GM12873 (cell line): ENCODE results near the gene RPS23.

Source experiments
- TF ChIP-seq, protein P1 (sequence below): IDR thresholded peaks from 2 replicates; pipeline ENCODE4 v1.5.1; 2012; ENCODE audit warnings: low read depth, mild to moderate bottlenecking, moderate library complexity, low read length, control low read depth; ENCODE audit not compliant: insufficient read depth; ENCODE audit errors: missing control alignments

Gene RPS23

GRCh38 chr5:82277987-82278710 lies at the start of gene RPS23:
Gene RPS23 (minus strand): TSS chr5:82278354. CDS start chr5:82278323, 31 bp downstream.
- TF ChIP-seq, protein P1, sequence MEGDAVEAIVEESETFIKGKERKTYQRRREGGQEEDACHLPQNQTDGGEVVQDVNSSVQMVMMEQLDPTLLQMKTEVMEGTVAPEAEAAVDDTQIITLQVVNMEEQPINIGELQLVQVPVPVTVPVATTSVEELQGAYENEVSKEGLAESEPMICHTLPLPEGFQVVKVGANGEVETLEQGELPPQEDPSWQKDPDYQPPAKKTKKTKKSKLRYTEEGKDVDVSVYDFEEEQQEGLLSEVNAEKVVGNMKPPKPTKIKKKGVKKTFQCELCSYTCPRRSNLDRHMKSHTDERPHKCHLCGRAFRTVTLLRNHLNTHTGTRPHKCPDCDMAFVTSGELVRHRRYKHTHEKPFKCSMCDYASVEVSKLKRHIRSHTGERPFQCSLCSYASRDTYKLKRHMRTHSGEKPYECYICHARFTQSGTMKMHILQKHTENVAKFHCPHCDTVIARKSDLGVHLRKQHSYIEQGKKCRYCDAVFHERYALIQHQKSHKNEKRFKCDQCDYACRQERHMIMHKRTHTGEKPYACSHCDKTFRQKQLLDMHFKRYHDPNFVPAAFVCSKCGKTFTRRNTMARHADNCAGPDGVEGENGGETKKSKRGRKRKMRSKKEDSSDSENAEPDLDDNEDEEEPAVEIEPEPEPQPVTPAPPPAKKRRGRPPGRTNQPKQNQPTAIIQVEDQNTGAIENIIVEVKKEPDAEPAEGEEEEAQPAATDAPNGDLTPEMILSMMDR: no peak

DNA sequence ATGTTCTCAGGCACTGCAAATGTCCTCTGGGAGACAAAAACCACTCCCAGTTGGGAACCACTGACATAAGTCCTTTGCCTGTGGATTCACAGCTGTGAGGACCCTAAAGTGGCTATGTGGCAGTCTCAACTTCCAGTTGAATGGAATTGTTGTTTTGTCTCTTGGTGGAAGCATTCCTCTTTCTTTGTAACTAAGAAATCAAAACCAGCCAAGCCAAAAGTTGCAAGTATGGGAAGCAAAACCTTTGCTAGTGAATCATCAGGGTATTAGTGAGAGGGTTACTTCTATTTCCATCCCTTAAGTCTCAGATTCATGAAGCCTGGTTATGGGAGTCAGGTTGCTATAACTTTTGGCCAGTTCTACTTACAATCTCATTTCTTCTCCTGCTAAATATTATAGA lies 49.8 kb upstream of the RPS23 start:
- TF ChIP-seq, protein P1: no peak

DNA sequence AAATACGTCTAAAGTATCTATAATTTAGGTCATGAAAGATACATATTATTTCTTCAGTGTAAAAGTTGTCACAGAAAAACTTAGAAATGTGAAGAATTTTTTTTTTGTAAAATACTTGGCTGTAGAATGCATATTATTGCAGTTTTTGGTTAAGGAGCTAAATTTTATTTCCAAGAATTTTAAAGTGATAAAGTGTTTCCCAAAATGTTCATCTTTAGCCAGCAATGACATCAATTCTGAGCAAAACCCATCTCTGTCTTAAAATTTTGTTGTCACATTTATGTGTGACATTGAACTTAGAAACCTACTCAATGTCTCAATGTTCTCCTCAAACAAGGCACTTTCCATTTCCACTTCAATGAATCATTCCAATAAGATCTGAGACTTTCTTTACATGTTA lies 47.8 kb upstream of the RPS23 start:
- TF ChIP-seq, protein P1: no peak

DNA sequence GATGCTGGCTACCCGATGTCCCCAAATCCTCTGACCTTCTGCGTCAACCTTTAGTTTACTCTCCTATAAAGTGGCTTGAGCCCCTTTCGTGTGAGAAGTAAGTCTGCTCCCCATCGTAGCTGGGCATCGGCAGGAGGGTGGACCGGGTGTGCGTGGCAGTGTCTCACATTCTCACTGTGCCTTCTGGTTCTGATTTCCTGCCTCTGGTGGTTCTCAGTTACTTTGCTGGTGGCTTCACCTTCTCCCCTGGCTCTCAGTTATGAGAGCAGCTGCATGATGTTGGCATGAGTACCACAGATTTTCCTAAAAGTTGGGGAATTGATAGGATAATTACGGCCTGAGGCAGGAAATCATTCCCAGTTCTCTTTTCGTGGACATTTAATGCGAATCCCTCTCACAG lies 47.0 kb upstream of the RPS23 start:
- TF ChIP-seq, protein P1: no peak

DNA sequence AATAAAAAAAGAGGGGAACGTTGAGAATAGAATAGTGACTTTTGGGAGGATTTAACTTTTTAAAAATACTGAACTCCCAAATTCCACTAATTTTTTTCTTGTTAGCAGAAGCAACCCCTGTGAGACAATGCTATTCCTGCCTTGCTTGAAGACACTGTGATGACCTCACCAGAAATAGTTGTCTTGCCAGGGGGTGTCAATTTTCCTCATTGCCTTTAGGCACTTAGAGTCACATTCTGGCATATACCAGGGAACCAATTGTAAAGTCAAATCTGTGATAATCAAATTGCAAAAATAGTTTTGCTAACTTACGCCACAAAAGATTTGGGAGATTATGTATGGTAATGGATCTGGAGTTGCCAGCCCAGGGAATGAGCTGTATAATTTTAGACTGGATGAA lies 42.8 kb upstream of the RPS23 start:
- TF ChIP-seq, protein P1: no peak

DNA sequence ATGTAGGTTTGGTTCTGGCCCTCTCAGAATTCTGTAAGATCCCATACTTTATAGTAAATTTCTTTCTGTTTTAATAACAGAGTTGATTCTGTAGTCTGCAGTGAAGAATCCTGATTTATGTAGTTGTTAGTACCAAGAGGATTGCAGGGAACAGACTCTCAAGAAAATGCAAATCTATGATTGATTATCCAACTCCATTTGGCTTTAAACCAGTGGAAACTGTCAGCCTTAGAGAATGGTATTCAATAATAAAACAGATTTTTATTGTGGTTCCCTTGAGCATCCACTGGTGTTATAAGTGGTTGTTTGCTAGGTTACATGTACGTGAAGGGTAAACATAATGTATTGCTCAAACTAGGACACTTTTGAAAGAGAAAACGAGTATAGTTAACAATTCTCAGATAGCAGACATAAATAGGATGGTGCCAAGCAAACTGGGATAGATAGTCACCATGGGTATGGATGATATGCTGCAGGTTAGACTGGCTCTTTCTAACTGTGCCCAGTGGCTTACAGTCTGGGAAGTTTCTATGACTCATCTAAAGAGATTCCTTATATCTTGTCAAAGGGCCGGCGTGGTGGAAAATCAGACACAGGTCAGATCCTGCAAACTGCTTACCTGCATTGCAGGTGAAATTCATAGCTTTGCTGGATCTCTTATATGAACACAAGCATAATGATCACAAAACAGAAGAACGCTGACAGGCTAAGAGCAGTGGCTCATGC lies 41.7 kb upstream of the RPS23 start:
- TF ChIP-seq, protein P1: no peak

DNA sequence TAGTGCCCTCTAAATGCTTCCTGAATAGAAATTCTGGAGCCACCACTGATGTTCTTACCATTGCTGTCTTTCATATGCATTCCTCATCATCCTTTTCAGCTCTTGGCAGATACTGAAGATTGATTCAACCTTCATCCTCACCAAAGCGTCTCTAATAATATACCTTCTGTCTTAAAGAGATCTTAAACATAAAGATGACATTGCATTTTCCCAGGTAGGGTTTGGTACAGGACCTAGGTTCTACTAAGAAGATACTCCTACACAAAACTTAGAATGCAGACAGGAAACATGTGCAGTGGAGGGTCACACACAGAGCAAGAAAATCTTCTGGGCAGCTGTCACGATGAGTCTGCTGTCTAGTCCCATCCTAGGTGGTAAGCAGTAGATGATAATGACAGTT lies 41.0 kb upstream of the RPS23 start:
- TF ChIP-seq, protein P1: no peak
